Activated naive CD8-positive, alpha-beta T cell treated with anti-CD3 and anti-CD28 coated beads, Interleukin-2, amount 10 ng/mL, durations not matched to agents 7 days and 5 days (primary cell): ENCODE results near the gene GPR148. TPM values are rescaled to one million over a fixed set of nuclear protein-coding genes. Genes with fewer than 3 reads are reported as not detected.

Experiments used
- ATAC-seq: fragments of 150-1000 bp; cut with Tn5 transposase; one replicate; pipeline ENCODE4 v1.10.0; 2021; ENCODE audit warnings: low read depth, moderate library complexity
- POLR2A ChIA-PET: fragments of 350-600 bp; sonication (Branson Sonifier 250); formaldehyde crosslinking; loops from one replicate; lab custom pipeline; 2021; ENCODE audit warnings: antibody characterized with exemption; lab: Charles Lee
- DNase-seq: peaks from one replicate; pipeline ENCODE4 v3.0.0; 2021
- H3K27ac Mint-ChIP-seq: one replicate; pipeline ENCODE4 v1.8.0; 2022; ENCODE audit warnings: mild to moderate bottlenecking, mixed read lengths
- H3K27me3 Mint-ChIP-seq: one replicate; pipeline ENCODE4 v1.8.0; 2022; ENCODE audit warnings: mild to moderate bottlenecking, moderate library complexity, mixed read lengths
- H3K36me3 Mint-ChIP-seq: one replicate; pipeline ENCODE4 v1.8.0; 2021; ENCODE audit warnings: mild to moderate bottlenecking, mixed read lengths
- H3K4me1 Mint-ChIP-seq: one replicate; pipeline ENCODE4 v1.8.0; 2021; ENCODE audit warnings: mixed read lengths
- H3K4me3 Mint-ChIP-seq: one replicate; pipeline ENCODE4 v1.8.0; 2022; ENCODE audit warnings: mild to moderate bottlenecking, moderate library complexity, mixed read lengths
- H3K9me3 Mint-ChIP-seq: one replicate; pipeline ENCODE4 v1.8.0; 2021; ENCODE audit warnings: mixed read lengths
- total RNA-seq, 2 experiments: library from RNA; stranded (reverse); gene quantifications; one replicate each; pipeline ENCODE4 v1.2.3, GENCODE V29; 2021

Gene GPR148
- total RNA-seq, 2 experiments from 2014 or later, result not detected

DNA sequence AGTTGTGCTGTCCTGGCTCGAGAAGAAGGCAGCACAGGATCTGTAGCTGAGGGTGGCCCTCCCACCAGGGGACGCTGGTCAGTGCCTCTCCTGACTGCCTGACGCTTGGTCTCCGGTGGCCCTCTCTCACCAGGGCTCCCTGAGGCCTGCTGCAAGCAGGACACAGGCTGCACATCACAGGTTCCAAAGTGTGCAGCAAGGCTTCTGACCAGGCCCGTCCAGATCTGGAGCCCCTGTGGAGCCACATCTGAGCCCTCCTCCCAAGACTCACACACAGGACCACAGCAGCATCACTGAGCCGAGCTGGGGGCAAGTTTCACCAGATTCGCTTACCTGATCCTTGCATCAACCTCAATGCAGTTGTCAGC, 38.5 kb downstream of the GPR148 start:
- no peaks in the 10 kb centered on the region for H3K4me1 Mint-ChIP-seq
- POLR2A ChIA-PET, result no interaction called here
- ATAC-seq, result no peak

GRCh38 chr2:130768191-130768855, 39.5 kb downstream of the GPR148 start:
- no peak for DNase-seq
- Mint-ChIP-seq H3K4me3 (no peak overlapping the region), H3K9me3 (no peaks in the 10 kb centered on the region), H3K36me3 (no peaks in the 10 kb centered on the region), H3K27me3 (peaks cover 5% of the 10 kb centered on the region), H3K4me1 (no peaks in the 10 kb centered on the region), H3K27ac (no peak overlapping the region)
- no peak for ATAC-seq
- POLR2A ChIA-PET, result no interaction called here

More for the DNA sequence above, 38.5 kb downstream of the GPR148 start:
- Mint-ChIP-seq H3K9me3 (no peaks in the 10 kb centered on the region), H3K27ac (no peak overlapping the region), H3K4me3 (no peak overlapping the region), H3K36me3 (no peaks in the 10 kb centered on the region), H3K27me3 (peaks cover 5% of the 10 kb centered on the region)
- DNase-seq, result no peak

GRCh38 chr2:130769343-130769907, 40.6 kb downstream of the GPR148 start:
- POLR2A ChIA-PET, result no interaction called here

DNA sequence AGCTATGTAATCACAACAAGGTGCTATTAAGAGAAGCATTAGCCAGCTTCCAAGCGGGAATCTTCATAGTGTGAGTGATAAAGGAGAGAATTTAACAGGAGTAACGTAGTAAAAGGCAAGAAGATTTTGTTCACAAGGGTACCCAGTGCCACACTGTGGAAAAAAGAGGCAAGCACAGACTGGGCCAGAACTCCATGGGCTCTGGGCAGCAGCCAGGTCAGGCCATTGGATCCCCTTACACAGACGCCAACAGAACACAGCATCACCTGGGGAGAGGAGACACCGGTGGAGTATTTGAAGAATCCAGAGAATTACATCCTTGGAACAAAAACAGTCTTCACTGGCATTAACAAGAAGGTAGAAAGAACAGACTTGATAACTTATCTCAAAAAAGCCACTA, 47.7 kb downstream of the GPR148 start:
- H3K36me3 Mint-ChIP-seq, result no peaks in the 10 kb centered on the region
- peaks cover 27% of the 10 kb centered on the region for H3K27me3 Mint-ChIP-seq
- ATAC-seq (no peak), DNase-seq (no peak)
- POLR2A ChIA-PET, result no interaction called here
- no peaks in the 10 kb centered on the region for H3K9me3 Mint-ChIP-seq
- H3K4me3 Mint-ChIP-seq, result no peak overlapping the region
- H3K27ac Mint-ChIP-seq, result no peak overlapping the region
- no peaks in the 10 kb centered on the region for H3K4me1 Mint-ChIP-seq

More at GRCh38 chr2:130769343-130769907, 40.6 kb downstream of the GPR148 start:
- Mint-ChIP-seq H3K4me3 (no peak overlapping the region), H3K36me3 (no peaks in the 10 kb centered on the region), H3K27ac (no peak overlapping the region), H3K27me3 (peaks cover 6% of the 10 kb centered on the region), H3K9me3 (no peaks in the 10 kb centered on the region), H3K4me1 (no peaks in the 10 kb centered on the region)
- ATAC-seq, result no peak
- no peak for DNase-seq

- ATAC-seq, result no peak
- no peak overlapping the region for H3K27ac Mint-ChIP-seq
- H3K36me3 Mint-ChIP-seq, result no peaks in the 10 kb centered on the region
- H3K4me1 Mint-ChIP-seq, result no peaks in the 10 kb centered on the region
- no peak for DNase-seq
- H3K27me3 Mint-ChIP-seq, result peaks cover 33% of the 10 kb centered on the region
- no peaks in the 10 kb centered on the region for H3K9me3 Mint-ChIP-seq
- H3K4me3 Mint-ChIP-seq, result no peak overlapping the region
- POLR2A ChIA-PET, result no interaction called here
Observed at GRCh38 chr2:130778781-130779180, 49.9 kb downstream of the GPR148 start.

Other genes with a start within 250 kb of the GPR148 start
- gene POTEI, start 219.7 kb upstream of the GPR148 start, total RNA-seq, result not detected
- gene CFC1B, start 207.8 kb upstream of the GPR148 start, total RNA-seq, result not detected
- gene CFC1, start 129.5 kb upstream of the GPR148 start, total RNA-seq, result not detected
- not detected for gene POTEJ, start 117.6 kb upstream of the GPR148 start, total RNA-seq
- gene AMER3, start 26.5 kb downstream of the GPR148 start, total RNA-seq, result not detected
- gene ARHGEF4, start 107.8 kb downstream of the GPR148 start, total RNA-seq, result 1 to 10 TPM; 3.7 to 5.4 TPM